HG02943 (cell line): ENCODE results near the gene PRMT7.
"Not testable (repeated sequence)": the region's sequence is repeated elsewhere in the genome, so short reads cannot be mapped to it uniquely, and the experiment has no call there.

Source experiments
- ATAC-seq: cut with Tn5 transposase; IDR thresholded peaks from one replicate; pipeline ENCODE4 v1.9.1; 2021; ENCODE audit warnings: mild to moderate bottlenecking, low read depth, moderate library complexity; ENCODE audit not compliant: unreplicated experiment

PRMT7 gene

GRCh38 chr16:68283801-68284598 lies 26.8 kb upstream of the PRMT7 start:
- ATAC-seq: no peak

- peak; percentile 43 for ATAC-seq
Observed at GRCh38 chr16:68284847-68285246, 26.0 kb upstream of the PRMT7 start.

- ATAC-seq: no peak
Observed at GRCh38 chr16:68285683-68286082, 25.1 kb upstream of the PRMT7 start.

- no peak for ATAC-seq
Observed at GRCh38 chr16:68286153-68287074, 24.4 kb upstream of the PRMT7 start.

- ATAC-seq: no peak
Observed at GRCh38 chr16:68287276-68288251, 23.3 kb upstream of the PRMT7 start.

- no peak for ATAC-seq
Observed at GRCh38 chr16:68288252-68288650, 22.6 kb upstream of the PRMT7 start.

GRCh38 chr16:68288796-68289195 lies 22.0 kb upstream of the PRMT7 start:
- not testable (repeated sequence) for ATAC-seq

- ATAC-seq: no peak
Observed at GRCh38 chr16:68289202-68289601, 21.6 kb upstream of the PRMT7 start.

GRCh38 chr16:68289621-68290329 lies 21.0 kb upstream of the PRMT7 start:
- ATAC-seq: no peak

GRCh38 chr16:68290450-68290849 lies 20.4 kb upstream of the PRMT7 start:
- no peak for ATAC-seq

- ATAC-seq: no peak
Observed at GRCh38 chr16:68291227-68291626, 19.6 kb upstream of the PRMT7 start.

- no peak for ATAC-seq
Observed at GRCh38 chr16:68292425-68292824, 18.4 kb upstream of the PRMT7 start.

GRCh38 chr16:68296291-68296690 lies 14.5 kb upstream of the PRMT7 start:
- no peak for ATAC-seq

- no peak for ATAC-seq
Observed at GRCh38 chr16:68296693-68297092, 14.1 kb upstream of the PRMT7 start.

GRCh38 chr16:68297908-68298307 lies 12.9 kb upstream of the PRMT7 start:
- ATAC-seq: no peak

- ATAC-seq: no peak
Observed at GRCh38 chr16:68298312-68298711, 12.5 kb upstream of the PRMT7 start.

GRCh38 chr16:68298907-68299561 lies 11.8 kb upstream of the PRMT7 start:
- no peak for ATAC-seq

GRCh38 chr16:68299571-68300453 lies 11.0 kb upstream of the PRMT7 start:
- ATAC-seq: no peak
